Measurements from ENCODE around the gene C1QA.

- TF ChIP-seq, protein P1, sequence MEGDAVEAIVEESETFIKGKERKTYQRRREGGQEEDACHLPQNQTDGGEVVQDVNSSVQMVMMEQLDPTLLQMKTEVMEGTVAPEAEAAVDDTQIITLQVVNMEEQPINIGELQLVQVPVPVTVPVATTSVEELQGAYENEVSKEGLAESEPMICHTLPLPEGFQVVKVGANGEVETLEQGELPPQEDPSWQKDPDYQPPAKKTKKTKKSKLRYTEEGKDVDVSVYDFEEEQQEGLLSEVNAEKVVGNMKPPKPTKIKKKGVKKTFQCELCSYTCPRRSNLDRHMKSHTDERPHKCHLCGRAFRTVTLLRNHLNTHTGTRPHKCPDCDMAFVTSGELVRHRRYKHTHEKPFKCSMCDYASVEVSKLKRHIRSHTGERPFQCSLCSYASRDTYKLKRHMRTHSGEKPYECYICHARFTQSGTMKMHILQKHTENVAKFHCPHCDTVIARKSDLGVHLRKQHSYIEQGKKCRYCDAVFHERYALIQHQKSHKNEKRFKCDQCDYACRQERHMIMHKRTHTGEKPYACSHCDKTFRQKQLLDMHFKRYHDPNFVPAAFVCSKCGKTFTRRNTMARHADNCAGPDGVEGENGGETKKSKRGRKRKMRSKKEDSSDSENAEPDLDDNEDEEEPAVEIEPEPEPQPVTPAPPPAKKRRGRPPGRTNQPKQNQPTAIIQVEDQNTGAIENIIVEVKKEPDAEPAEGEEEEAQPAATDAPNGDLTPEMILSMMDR (IDR thresholded peaks at IDR 0.05): no peak
- TF ChIP-seq EP300 (IDR thresholded peaks at IDR 0.05) (no peak), POLR2A (IDR thresholded peaks at IDR 0.05) (no peak), POLR2AphosphoS5 (IDR thresholded peaks at IDR 0.05) (no peak)
Measured at GRCh38 chr1:22615886-22616285, 20.5 kb upstream of the C1QA start.
